ENCODE measurements around the gene CTIF. TPM values are rescaled to one million over a fixed set of nuclear protein-coding genes. Genes with fewer than 3 reads are reported as not detected.
A peak's percentile ranks its signal among the peaks of the same experiment; 100 is the strongest.

The CTIF gene
- total RNA-seq, 1 donor from 2014 or later: 48.5 TPM

DNA sequence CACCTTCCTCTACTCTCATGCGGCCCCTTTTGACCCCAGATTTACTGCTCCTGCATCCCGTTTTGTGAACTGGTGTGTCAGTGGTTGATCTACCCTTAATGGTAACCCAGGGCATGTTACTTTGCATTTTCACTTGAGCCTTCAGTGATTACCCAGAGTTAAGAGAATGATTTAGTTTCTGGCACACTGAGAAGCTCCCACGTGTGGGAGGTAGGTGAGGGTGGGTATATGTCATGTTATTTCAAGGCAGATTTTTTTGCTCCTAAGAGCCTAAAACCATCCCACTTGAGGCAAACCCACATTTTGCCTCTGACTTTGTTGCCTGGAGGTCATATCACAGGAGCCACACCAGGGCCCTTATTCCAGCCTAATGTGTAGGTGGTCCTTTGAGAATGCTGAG lies 186.7 kb downstream of the CTIF start:
- peaks cover 15% of the 10 kb centered on the region for H3K4me1 Mint-ChIP-seq (ENCODE audit: unreplicated experiment)
- no peaks in the 10 kb centered on the region for H3K27me3 Mint-ChIP-seq
- H3K9me3 Mint-ChIP-seq: peaks cover 10% of the 10 kb centered on the region
- TF ChIP-seq, protein P1, sequence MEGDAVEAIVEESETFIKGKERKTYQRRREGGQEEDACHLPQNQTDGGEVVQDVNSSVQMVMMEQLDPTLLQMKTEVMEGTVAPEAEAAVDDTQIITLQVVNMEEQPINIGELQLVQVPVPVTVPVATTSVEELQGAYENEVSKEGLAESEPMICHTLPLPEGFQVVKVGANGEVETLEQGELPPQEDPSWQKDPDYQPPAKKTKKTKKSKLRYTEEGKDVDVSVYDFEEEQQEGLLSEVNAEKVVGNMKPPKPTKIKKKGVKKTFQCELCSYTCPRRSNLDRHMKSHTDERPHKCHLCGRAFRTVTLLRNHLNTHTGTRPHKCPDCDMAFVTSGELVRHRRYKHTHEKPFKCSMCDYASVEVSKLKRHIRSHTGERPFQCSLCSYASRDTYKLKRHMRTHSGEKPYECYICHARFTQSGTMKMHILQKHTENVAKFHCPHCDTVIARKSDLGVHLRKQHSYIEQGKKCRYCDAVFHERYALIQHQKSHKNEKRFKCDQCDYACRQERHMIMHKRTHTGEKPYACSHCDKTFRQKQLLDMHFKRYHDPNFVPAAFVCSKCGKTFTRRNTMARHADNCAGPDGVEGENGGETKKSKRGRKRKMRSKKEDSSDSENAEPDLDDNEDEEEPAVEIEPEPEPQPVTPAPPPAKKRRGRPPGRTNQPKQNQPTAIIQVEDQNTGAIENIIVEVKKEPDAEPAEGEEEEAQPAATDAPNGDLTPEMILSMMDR (conservative IDR thresholded peaks at IDR 0.05): no peak
- H3K4me3 Mint-ChIP-seq: no peak overlapping the region
- H3K27ac Mint-ChIP-seq: no peak overlapping the region
- H3K36me3 Mint-ChIP-seq: peaks cover 25% of the 10 kb centered on the region
- no peak for DNase-seq (ENCODE audit: extremely low spot score, unreplicated experiment)

DNA sequence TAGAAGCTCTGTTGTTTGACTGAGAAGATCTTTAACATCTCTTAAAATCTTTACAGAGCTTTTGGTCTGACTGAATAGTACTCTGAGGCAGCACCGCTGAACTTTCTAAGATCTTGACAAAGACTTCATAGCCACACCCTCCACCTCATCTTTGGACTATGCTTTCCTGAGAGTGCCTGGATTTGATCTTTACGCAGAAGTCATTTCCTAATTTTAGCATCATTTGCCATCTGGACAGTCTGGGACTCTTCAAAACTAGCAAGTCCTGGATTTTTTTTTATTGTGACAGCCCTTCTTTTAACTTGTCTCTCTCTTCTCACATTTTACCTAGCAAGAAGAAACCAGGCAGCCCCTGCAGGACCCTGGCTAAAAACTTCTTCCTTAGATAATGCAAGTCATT lies 188.8 kb downstream of the CTIF start:
- peaks cover 22% of the 10 kb centered on the region for H3K36me3 Mint-ChIP-seq
- H3K27me3 Mint-ChIP-seq: no peaks in the 10 kb centered on the region
- DNase-seq (ENCODE audit: extremely low spot score, unreplicated experiment): no peak
- TF ChIP-seq, protein P1 (conservative IDR thresholded peaks at IDR 0.05): no peak
- peaks cover 11% of the 10 kb centered on the region for H3K4me1 Mint-ChIP-seq (ENCODE audit: unreplicated experiment)
- H3K4me3 Mint-ChIP-seq: no peak overlapping the region
- peak overlapping the region; percentile 61 for H3K27ac Mint-ChIP-seq
- peaks cover 10% of the 10 kb centered on the region for H3K9me3 Mint-ChIP-seq

DNA sequence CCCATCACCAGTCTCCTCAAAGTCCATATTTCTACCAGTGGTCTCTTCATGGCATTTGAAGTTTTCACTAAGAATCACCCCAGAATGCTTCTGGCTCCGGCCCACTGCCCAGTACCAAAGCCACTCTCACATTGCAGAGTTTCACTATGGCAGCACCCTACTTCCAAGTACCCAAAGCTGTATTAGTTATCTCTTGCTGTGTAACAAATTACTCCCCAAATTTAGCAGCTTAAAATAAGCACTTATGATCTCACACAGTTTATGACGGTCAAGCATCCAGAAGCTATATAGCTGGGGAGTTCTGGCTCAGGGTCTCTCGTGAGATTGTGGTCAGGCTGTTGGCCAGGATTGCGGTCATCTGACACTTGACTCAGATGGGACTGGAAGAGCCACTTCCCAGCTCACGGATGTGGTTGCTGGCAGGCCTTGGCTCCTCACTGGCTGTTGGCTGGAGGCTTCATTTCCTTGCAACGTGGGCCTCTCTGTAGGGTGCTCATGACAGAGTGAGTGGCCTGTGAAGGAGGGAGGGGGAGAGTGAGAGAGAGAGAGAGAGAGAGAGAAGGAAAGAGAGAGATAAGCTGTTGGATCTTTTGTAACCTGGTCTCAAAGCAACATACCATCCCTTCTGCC lies 189.5 kb downstream of the CTIF start:
- peaks cover 22% of the 10 kb centered on the region for H3K36me3 Mint-ChIP-seq
- peaks cover 10% of the 10 kb centered on the region for H3K9me3 Mint-ChIP-seq
- TF ChIP-seq, protein P1 (conservative IDR thresholded peaks at IDR 0.05): no peak
- H3K27ac Mint-ChIP-seq: no peak overlapping the region
- peaks cover 17% of the 10 kb centered on the region for H3K4me1 Mint-ChIP-seq (ENCODE audit: unreplicated experiment)
- H3K4me3 Mint-ChIP-seq: no peak overlapping the region
- no peak for DNase-seq (ENCODE audit: extremely low spot score, unreplicated experiment)
- H3K27me3 Mint-ChIP-seq: no peaks in the 10 kb centered on the region

DNA sequence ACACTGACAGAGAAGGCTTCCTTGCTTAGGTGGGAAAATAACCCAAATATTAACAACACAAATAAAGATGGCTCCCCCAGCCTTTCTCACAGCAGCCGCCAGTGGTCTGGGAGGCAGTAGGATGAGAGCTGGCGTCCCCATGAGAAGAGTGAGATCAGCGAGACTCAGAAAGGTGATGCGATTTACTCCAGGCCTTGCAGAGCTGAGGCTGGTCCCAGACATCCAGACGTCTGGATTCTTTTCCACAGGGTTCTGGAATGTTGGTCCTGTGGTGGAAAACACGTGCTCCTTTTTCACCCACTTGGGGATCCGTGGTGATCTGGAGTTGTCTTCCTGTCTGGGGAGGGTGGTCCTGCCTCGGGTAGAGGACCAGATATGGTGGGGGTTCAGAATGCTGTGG lies 190.6 kb downstream of the CTIF start:
- Mint-ChIP-seq H3K27me3 (no peaks in the 10 kb centered on the region), H3K4me3 (no peak overlapping the region), H3K9me3 (peaks cover 10% of the 10 kb centered on the region), H3K4me1 (ENCODE audit: unreplicated experiment) (peaks cover 24% of the 10 kb centered on the region), H3K36me3 (peaks cover 22% of the 10 kb centered on the region), H3K27ac (no peak overlapping the region)
- TF ChIP-seq, protein P1 (conservative IDR thresholded peaks at IDR 0.05): no peak
- no peak for DNase-seq (ENCODE audit: extremely low spot score, unreplicated experiment)

DNA sequence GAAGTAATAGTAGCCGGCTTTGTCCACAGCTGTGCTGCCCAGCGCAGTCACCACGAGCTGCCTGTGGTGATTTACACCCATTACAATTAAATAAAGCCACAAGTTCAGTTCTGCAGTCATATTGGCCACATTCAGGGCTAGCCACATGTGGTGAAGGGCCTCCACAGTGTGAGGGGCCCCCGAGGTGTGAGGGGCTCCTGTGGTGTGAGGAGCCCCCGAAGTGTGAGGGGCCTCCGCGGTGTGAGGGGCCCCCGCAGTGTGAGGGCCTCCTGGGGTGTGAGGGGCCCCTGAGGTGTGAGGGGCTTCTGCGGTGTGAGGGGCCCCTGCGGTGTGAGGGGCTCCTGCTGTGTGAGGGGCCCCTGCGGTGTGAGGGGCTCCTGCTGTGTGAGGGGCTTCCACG lies 191.2 kb downstream of the CTIF start:
- no peak for DNase-seq (ENCODE audit: extremely low spot score, unreplicated experiment)
- Mint-ChIP-seq H3K4me1 (ENCODE audit: unreplicated experiment) (peaks cover 30% of the 10 kb centered on the region), H3K27ac (no peak overlapping the region), H3K4me3 (no peak overlapping the region), H3K36me3 (peaks cover 18% of the 10 kb centered on the region), H3K27me3 (no peaks in the 10 kb centered on the region), H3K9me3 (peaks cover 10% of the 10 kb centered on the region)
- TF ChIP-seq, protein P1 (conservative IDR thresholded peaks at IDR 0.05): no peak
